Endothelial cell of umbilical vein (primary cell): ENCODE measurements around the gene HDAC4. TPM values are rescaled to one million over a fixed set of nuclear protein-coding genes. Genes with fewer than 3 reads are reported as not detected.

ENCODE experiments used
- BruUV-seq: library from RNA; stranded (reverse); fragments of 400-500 nt; replicated peaks from 2 replicates; lab custom pipeline; 2021; lab: Mats Ljungman, UMichigan
- CTCF ChIA-PET: fragments of 300-600, 350-600 bp; sonication (Branson Sonifier 250); formaldehyde crosslinking; loops from one replicate; lab custom pipeline; 2021; ENCODE audit warnings: antibody characterized with exemption, inconsistent platforms; lab: Charles Lee
- POLR2A ChIA-PET: fragments of 300-600, 350-600 bp; sonication (Branson Sonifier 250); formaldehyde crosslinking; loops from one replicate; lab custom pipeline; 2021; ENCODE audit warnings: antibody characterized with exemption, inconsistent platforms; lab: Charles Lee
- DNase-seq: peaks from one replicate; pipeline ENCODE4 v3.0.0-alpha.2; 2011; ENCODE audit warnings: low read depth, low spot score
- FAIRE-seq: peaks from 2 replicates; lab custom pipeline; 2011; peaks lifted over from hg19 to GRCh38; lab: Jason Lieb, UNC
- H2AFZ ChIP-seq: 2 replicates; pipeline ENCODE4 v1.6.0; 2012; ENCODE audit warnings: low read depth, low read length, control low read depth, inconsistent platforms
- H3K27ac ChIP-seq: 2 replicates; pipeline ENCODE4 v1.5.1; 2011; ENCODE audit warnings: low read depth, mild to moderate bottlenecking, control low read depth, low read length, moderate library complexity; ENCODE audit not compliant: insufficient read depth
- H3K27me3 ChIP-seq, 2 experiments: 2 replicates each; pipeline versions ENCODE4 v1.6.0 to v1.6.1; 2011; ENCODE audit warnings: low read length in 2 of 2, mixed read lengths in 1 of 2; ENCODE audit not compliant: control insufficient read depth in 2 of 2, insufficient read depth in 2 of 2
- H3K36me3 ChIP-seq, 2 experiments: 2 replicates in 1 of 2; 3 replicates in 1 of 2; pipeline ENCODE4 v1.5.1; 2011; ENCODE audit warnings: low read length in 2 of 2, mild to moderate bottlenecking in 1 of 2, moderate library complexity in 1 of 2; ENCODE audit not compliant: control insufficient read depth in 2 of 2, insufficient read depth in 2 of 2; ENCODE audit errors: extremely low read depth in 1 of 2
- H3K4me1 ChIP-seq: 3 replicates; pipeline ENCODE4 v1.5.1; 2011; ENCODE audit warnings: mild to moderate bottlenecking, low read length; ENCODE audit not compliant: control insufficient read depth, insufficient read depth; ENCODE audit errors: extremely low read depth
- H3K4me2 ChIP-seq: 2 replicates; pipeline ENCODE4 v1.6.1; 2011; ENCODE audit warnings: low read length, control low read depth, mixed read lengths; ENCODE audit not compliant: insufficient read depth
- H3K4me3 ChIP-seq, 3 experiments: fragments of 200-600 bp in 1 of 3; sonication (generic), shearing (Covaris generic) in 1 of 3; replicated peaks in 1 of 3; 2 replicates each; pipeline ENCODE4 v1.5.1; 2011 to 2016; ENCODE audit warnings: control low read depth in 3 of 3, low read length in 3 of 3, mild to moderate bottlenecking in 2 of 3, inconsistent platforms in 1 of 3, low read depth in 1 of 3, moderate library complexity in 1 of 3; ENCODE audit not compliant: insufficient read depth in 1 of 3
- H3K79me2 ChIP-seq: 2 replicates; pipeline ENCODE4 v1.6.0; 2012; ENCODE audit warnings: low read length, inconsistent platforms; ENCODE audit not compliant: control insufficient read depth, insufficient read depth
- H3K9ac ChIP-seq: replicated peaks from 2 replicates; pipeline ENCODE3; 2011; ENCODE audit warnings: low read length, control low read depth; ENCODE audit not compliant: insufficient read depth; ENCODE audit errors: extremely low read depth
- H3K9me1 ChIP-seq: replicated peaks from 3 replicates; pipeline ENCODE4 v1.6.0; 2011; ENCODE audit warnings: mild to moderate bottlenecking, low read length; ENCODE audit not compliant: control insufficient read depth, insufficient read depth; ENCODE audit errors: extremely low read depth
- H3K9me3 ChIP-seq: replicated peaks from 2 replicates; pipeline ENCODE4 v1.5.1; 2012; ENCODE audit warnings: low read length, inconsistent platforms; ENCODE audit not compliant: control insufficient read depth, insufficient read depth
- H4K20me1 ChIP-seq: replicated peaks from 2 replicates; pipeline ENCODE3; 2011; ENCODE audit warnings: mild to moderate bottlenecking, low read length; ENCODE audit not compliant: control insufficient read depth, insufficient read depth; ENCODE audit errors: extremely low read depth
- EZH2 ChIP-seq: IDR thresholded peaks from 2 replicates; pipeline ENCODE4 v1.6.1; 2012; ENCODE audit warnings: borderline replicate concordance, low read depth, mild to moderate bottlenecking, moderate library complexity, low read length, inconsistent platforms; ENCODE audit not compliant: severe bottlenecking
- FOS ChIP-seq: IDR thresholded peaks from 2 replicates; pipeline ENCODE4 v1.6.1; 2011; ENCODE audit warnings: mild to moderate bottlenecking, low read length, moderate library complexity, borderline replicate concordance; ENCODE audit not compliant: insufficient read depth
- GATA2 ChIP-seq: IDR thresholded peaks from 2 replicates; pipeline ENCODE4 v1.7.0; 2011; ENCODE audit warnings: low read depth, mild to moderate bottlenecking, moderate library complexity, mixed read lengths, low read length; ENCODE audit not compliant: insufficient read length, insufficient read depth
- JUN ChIP-seq: IDR thresholded peaks from 2 replicates; pipeline ENCODE4 v1.6.1; 2011; ENCODE audit warnings: borderline replicate concordance, low read depth; ENCODE audit not compliant: insufficient read length, insufficient read depth
- POLR2A ChIP-seq: IDR thresholded peaks from 2 replicates; pipeline ENCODE4 v1.6.1; 2012; ENCODE audit warnings: low read depth, mild to moderate bottlenecking, control low read depth, low read length
- POLR2AphosphoS5 ChIP-seq: IDR thresholded peaks from 2 replicates; pipeline ENCODE4 v1.6.1; 2012; ENCODE audit warnings: low read depth, mild to moderate bottlenecking, control low read depth, low read length, moderate library complexity; ENCODE audit not compliant: insufficient read depth
- dilution Hi-C: fragments of 300-500 bp; cut with MboI; formaldehyde crosslinking; loops from one replicate; pipeline ENCODE4 v1.15.0; 2019; ENCODE audit warnings: low sequenced_read_pairs; ENCODE audit not compliant: extremely low pct_ligation_motif_present
- intact Hi-C: fragments of 100-400 bp; cut with micrococcal nuclease; formaldehyde crosslinking; loops from one replicate; pipeline ENCODE4 v1.10.0; 2022
- polyA plus RNA-seq, 4 experiments: library from polyadenylated mRNA; depleted of rRNA in 3 of 4; stranded (reverse) in 3 of 4; unstranded in 1 of 4; fragments of >200 nt; gene quantifications; 2 replicates each; pipeline versions ENCODE4 v1.2.1 to v1.2.3, GENCODE V29; 2011 to 2012; ENCODE audit warnings: missing spikeins in 1 of 4
- total RNA-seq: library from RNA; stranded (reverse); gene quantifications from 2 replicates; pipeline ENCODE4 v1.2.3, GENCODE V29; 2021
- TF ChIP-seq, protein P1 (sequence below), 2 donors: IDR thresholded peaks; 1 replicate in 1 of 2; 2 replicates in 1 of 2; pipeline ENCODE4 v1.5.1; 2011; ENCODE audit warnings: low read length in 2 of 2, mild to moderate bottlenecking in 2 of 2, moderate library complexity in 2 of 2, control low read depth in 1 of 2, inconsistent platforms in 1 of 2, low read depth in 1 of 2; ENCODE audit not compliant: insufficient read depth in 1 of 2; ENCODE audit errors: extremely low read depth in 1 of 2

The HDAC4 gene
- total and polyA plus RNA-seq, 2 donors (not counting 3 experiments of a cell fraction or from before 2014, with no cell fraction given) = 13.4 to 33.0 TPM

- Histone ChIP-seq H3K4me2 (no peak overlapping the region), H4K20me1 (no peaks in the 10 kb centered on the region), H3K4me1 (peaks cover 15% of the 10 kb centered on the region), H3K9me3 (no peaks in the 10 kb centered on the region), H3K36me3 (peaks cover 0 to 2% of the 10 kb centered on the region in 2 experiments), H3K27me3 (no peaks in the 10 kb centered on the region), H3K27ac (no peak overlapping the region), H3K9ac (no peak overlapping the region), H3K9me1 (no peaks in the 10 kb centered on the region), H2AFZ (no peak overlapping the region), H3K79me2 (no peaks in the 10 kb centered on the region), H3K4me3 (no peak overlapping the region)
- BruUV-seq = no TSS peak
- DNase-seq (no peak), FAIRE-seq (no peak)
- POLR2A ChIA-PET = no interaction called here
- intact Hi-C loops = loop anchor here (10.0 kb wide), 1 partner anchor 1927 kb away; no protein-coding TSS in a partner anchor
- dilution Hi-C loops = no loop called here
- CTCF ChIA-PET = no interaction called here
- TF ChIP-seq POLR2A (no peak), EZH2 (no peak), JUN (no peak), POLR2AphosphoS5 (no peak), FOS (no peak), GATA2 (no peak)
- TF ChIP-seq, protein P1, sequence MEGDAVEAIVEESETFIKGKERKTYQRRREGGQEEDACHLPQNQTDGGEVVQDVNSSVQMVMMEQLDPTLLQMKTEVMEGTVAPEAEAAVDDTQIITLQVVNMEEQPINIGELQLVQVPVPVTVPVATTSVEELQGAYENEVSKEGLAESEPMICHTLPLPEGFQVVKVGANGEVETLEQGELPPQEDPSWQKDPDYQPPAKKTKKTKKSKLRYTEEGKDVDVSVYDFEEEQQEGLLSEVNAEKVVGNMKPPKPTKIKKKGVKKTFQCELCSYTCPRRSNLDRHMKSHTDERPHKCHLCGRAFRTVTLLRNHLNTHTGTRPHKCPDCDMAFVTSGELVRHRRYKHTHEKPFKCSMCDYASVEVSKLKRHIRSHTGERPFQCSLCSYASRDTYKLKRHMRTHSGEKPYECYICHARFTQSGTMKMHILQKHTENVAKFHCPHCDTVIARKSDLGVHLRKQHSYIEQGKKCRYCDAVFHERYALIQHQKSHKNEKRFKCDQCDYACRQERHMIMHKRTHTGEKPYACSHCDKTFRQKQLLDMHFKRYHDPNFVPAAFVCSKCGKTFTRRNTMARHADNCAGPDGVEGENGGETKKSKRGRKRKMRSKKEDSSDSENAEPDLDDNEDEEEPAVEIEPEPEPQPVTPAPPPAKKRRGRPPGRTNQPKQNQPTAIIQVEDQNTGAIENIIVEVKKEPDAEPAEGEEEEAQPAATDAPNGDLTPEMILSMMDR (IDR thresholded peaks at IDR 0.05; ENCODE audit: extremely low read depth in 1 of 2, insufficient read depth in 1 of 2, low read depth in 1 of 2, low read length in 2 of 2) = no peak
Observed at GRCh38 chr2:239378021-239378917, 22.6 kb downstream of the HDAC4 start.
